GM18867 (cell line): ENCODE measurements around the gene NUTM2G.
"Not testable (repeated sequence)": the region's sequence is repeated elsewhere in the genome, so short reads cannot be mapped to it uniquely, and the experiment has no call there.

Source experiments
- ATAC-seq: cut with Tn5 transposase; IDR thresholded peaks from one replicate; pipeline ENCODE4 v1.9.1; 2021; ENCODE audit warnings: mild to moderate bottlenecking, moderate library complexity; ENCODE audit not compliant: unreplicated experiment

The NUTM2G gene

DNA sequence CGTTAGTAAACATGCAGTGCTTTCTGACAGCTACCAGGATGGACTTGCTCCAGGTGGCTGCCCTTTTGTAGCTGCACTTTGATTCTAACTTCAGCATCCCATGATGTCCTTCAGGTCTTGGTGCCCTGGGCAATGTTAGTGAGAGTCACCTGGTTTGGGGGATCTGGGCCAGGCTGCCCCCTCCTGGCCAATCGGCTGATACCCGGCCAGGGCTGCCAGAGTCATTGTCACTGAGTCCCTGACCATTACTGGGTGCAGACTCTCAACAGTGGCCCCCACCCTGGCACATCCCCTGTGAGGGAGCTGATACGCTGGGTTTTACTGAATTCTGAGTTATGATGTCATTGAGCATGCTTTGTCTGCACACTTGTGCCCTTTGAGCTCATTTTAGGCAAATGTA is 13.5 kb downstream of the NUTM2G start:
- ATAC-seq = not testable (repeated sequence)

DNA sequence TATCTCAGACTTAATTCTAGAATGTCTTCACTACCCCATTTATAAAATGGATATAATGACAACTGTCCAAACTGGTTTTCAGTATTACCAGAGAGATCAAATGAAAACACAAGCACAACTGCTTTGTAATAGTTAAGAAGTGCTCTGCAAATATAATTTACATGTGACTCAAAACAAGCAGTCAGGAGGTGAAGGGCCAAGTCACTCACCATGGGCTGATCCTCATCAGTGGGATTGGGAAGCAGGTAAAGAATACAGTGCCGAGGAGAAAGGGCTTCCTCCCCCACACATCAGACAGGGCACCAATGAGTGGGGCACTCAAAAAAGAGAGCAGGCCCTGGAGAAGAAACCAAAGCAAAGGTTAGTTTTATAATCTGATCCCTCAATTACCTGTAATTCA is 20.7 kb downstream of the NUTM2G start:
- not testable (repeated sequence) for ATAC-seq

DNA sequence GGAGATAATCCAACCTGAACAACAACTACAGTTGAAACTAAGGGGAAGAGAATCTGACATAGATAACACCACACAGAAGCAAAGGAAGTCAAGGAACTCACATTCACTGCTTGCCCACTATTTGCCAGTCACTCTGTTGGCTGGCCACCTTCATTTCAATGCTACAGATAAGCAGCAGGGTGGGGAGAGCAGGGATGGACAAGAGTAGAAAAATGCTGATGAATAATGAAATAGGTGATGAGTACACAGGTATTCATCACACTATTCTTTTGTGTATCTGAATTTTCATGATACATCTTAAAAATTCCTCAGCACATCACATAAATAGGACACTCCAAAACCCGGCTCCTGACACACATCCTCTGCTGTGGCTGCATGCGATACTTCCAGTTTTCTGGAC is 21.9 kb downstream of the NUTM2G start:
- ATAC-seq = not testable (repeated sequence)

DNA sequence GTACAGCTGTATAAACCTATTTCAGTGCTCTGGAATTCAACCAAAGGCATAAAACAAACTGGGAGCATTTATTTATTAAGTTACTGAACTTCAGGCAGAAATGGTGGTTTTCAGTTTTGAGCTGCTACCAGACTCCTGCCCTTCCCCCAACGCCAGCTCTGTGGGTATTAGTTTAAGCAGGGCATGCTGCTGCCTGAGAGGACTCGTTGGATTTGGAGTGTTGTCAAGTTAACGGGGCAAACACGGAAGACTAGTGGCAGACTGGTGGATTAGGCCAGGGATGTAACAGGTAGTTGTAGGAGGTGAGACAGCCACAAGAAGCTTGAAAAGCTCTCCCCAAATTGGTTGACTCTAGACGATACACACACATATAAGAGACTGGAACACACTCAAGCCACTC is 38.9 kb downstream of the NUTM2G start:
- not testable (repeated sequence) for ATAC-seq

DNA sequence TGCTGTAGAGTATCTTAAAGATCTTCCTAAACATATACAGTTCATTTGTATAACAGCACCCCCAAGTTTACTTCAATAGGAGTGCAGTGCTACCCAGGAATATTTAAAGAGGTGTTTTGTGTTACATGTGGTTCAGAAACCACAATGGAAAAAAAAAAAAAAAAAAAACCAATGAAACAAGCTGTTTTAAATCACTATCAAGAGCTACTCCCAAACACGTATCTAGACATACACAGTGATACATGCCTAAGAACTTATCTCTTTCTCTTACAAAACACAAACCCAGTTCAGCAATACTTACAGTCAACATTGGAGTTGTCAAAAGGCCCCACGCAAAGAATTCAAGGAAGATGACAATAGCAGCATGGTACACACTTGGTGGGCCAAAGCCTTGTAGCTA is 43.9 kb downstream of the NUTM2G start:
- ATAC-seq = not testable (repeated sequence)

DNA sequence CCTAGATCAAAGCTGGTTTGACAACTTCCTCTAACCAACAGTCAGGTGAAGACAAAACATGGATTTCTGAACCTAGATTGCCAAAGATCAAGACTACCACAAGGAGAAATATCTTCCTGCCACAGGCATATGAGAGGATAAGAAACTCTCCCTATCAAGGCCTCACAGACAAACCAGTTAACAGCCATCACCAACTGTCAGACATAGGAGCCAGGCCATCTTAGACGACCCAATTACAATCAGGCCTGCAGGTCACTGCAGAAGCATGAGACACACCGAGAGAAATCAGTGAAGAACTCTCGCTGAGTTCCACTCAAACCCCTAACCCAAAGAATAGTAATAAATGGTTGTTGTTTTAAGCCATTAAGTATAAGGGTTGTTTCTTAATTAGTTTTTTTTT is 45.4 kb downstream of the NUTM2G start:
- not testable (repeated sequence) for ATAC-seq

DNA sequence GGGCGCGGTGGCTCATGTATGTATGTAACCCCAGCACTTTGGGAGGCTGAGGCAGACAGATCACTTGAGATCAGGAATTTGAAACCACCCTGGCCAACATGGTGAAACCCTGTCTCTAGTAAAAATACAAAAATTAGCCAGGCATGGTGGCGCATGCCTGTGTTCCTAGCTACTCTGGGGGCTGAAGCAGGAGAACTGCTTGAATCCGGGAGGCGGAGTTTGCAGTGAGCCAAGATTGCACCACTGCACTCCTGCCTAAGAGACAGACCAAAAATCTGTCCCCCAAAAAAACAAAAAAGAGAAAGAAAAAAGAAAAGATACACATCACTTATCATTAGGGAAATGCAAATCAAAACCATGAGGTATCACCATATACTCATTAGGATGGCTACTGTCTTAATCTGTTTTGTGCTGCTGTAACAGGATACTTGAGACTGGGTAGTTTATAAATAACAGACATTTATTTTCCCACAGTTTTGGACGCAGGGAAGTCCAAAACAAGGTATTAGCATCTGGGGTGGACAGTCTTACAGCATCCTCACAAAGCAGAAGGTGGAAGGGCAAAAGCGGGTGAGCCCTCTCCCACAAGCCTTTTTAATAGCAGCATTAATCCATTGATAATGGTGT is 55.0 kb downstream of the NUTM2G start:
- ATAC-seq = not testable (repeated sequence)

DNA sequence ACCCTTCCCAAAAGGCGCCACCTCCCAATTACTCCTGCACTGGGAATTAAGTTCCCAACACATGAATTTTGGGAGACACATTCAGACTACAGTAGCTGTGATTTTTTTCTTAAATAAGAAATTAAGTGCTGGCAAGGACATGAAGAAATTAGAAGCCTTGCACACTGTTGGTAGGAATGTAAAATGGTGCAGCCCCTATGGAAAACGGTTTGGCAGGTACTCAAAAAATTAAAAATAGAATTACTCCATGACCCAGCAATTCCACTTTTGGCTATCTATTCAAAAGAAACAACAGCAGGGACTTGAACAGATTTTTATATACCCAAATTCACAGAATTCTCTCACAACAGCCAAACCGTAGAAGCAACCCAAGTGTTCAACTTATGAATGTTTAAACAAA is 55.5 kb downstream of the NUTM2G start:
- not testable (repeated sequence) for ATAC-seq

DNA sequence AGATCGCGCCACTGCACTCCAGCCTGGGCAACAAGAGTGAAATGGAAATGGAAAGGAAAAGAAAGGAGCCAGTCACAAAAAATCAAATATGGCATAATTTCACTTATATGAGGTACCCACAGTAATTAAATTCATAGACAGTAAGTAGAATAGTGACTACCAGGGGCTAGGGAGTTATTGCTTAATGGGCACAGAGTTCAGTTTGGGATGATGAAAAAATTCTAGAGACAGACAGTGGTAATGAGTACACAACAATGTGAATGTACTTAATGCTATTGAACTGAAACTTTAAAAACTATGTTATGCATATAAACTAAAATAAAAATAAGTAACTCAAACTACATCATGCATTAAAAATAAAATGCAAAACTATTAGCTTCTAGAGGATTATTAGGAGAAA is 56.2 kb downstream of the NUTM2G start:
- not testable (repeated sequence) for ATAC-seq
